Trophoblast cell (in vitro differentiated cells and primary cell): Measurements from ENCODE around the gene KRT6C.

ENCODE experiments used
- DNase-seq, 2 donors: peaks; one replicate each; pipeline ENCODE4 v3.0.0-alpha.2; 2016
- H2AFZ ChIP-seq: 2 replicates; pipeline ENCODE4 v1.6.1; 2013; ENCODE audit warnings: low read length, moderate library complexity, mild to moderate bottlenecking; ENCODE audit not compliant: insufficient read depth, poor library complexity
- H2AK5ac ChIP-seq: 2 replicates; pipeline ENCODE4 v1.6.1; 2013; ENCODE audit warnings: mild to moderate bottlenecking, low read length
- H2BK120ac ChIP-seq: 2 replicates; pipeline ENCODE4 v1.6.1; 2013; ENCODE audit warnings: low read length, mild to moderate bottlenecking, moderate library complexity; ENCODE audit not compliant: insufficient read depth, poor library complexity
- H2BK12ac ChIP-seq: 2 replicates; pipeline ENCODE4 v1.6.1; 2013; ENCODE audit warnings: mild to moderate bottlenecking, low read length, moderate library complexity
- H2BK5ac ChIP-seq: 2 replicates; pipeline ENCODE4 v1.6.1; 2013; ENCODE audit warnings: low read length, low read depth, moderate library complexity, mild to moderate bottlenecking; ENCODE audit not compliant: poor library complexity
- H3K14ac ChIP-seq: 2 replicates; pipeline ENCODE4 v1.6.1; 2013; ENCODE audit warnings: mild to moderate bottlenecking, low read length
- H3K18ac ChIP-seq: 2 replicates; pipeline ENCODE4 v1.6.1; 2013; ENCODE audit warnings: mild to moderate bottlenecking, low read length
- H3K23ac ChIP-seq: 2 replicates; pipeline ENCODE4 v1.6.1; 2013; ENCODE audit warnings: low read length
- H3K27ac ChIP-seq: 2 replicates; pipeline ENCODE4 v1.5.1; 2013; ENCODE audit warnings: low read depth, mild to moderate bottlenecking, inconsistent platforms, low read length, moderate library complexity
- H3K27me3 ChIP-seq: 2 replicates; pipeline ENCODE4 v1.6.1; 2013; ENCODE audit warnings: inconsistent platforms, mild to moderate bottlenecking, low read length, moderate library complexity; ENCODE audit not compliant: insufficient read depth
- H3K36me3 ChIP-seq, 2 experiments: 1 replicate in 1 of 2; 2 replicates in 1 of 2; pipeline ENCODE4 v1.6.1; 2013; ENCODE audit warnings: low read length in 2 of 2, mild to moderate bottlenecking in 2 of 2, moderate library complexity in 1 of 2; ENCODE audit not compliant: insufficient read depth in 2 of 2, control insufficient read depth in 1 of 2
- H3K4ac ChIP-seq: 2 replicates; pipeline ENCODE4 v1.6.1; 2013; ENCODE audit warnings: low read depth, mild to moderate bottlenecking, low read length, moderate library complexity
- H3K4me1 ChIP-seq, 2 experiments: 1 replicate in 1 of 2; 2 replicates in 1 of 2; pipeline ENCODE4 v1.6.1; 2013; ENCODE audit warnings: low read length in 2 of 2, mild to moderate bottlenecking in 2 of 2, moderate library complexity in 1 of 2; ENCODE audit not compliant: insufficient read depth in 2 of 2, control insufficient read depth in 1 of 2
- H3K4me2 ChIP-seq: 2 replicates; pipeline ENCODE4 v1.6.1; 2013; ENCODE audit warnings: inconsistent platforms, mild to moderate bottlenecking, low read length, moderate library complexity
- H3K4me3 ChIP-seq: 2 replicates; pipeline ENCODE4 v1.5.1; 2013; ENCODE audit warnings: mild to moderate bottlenecking, low read depth, low read length, inconsistent platforms
- H3K79me1 ChIP-seq: one replicate; pipeline ENCODE4 v1.6.1; 2013; ENCODE audit warnings: low read length
- H3K79me2 ChIP-seq: 2 replicates; pipeline ENCODE4 v1.6.1; 2013; ENCODE audit warnings: low read length, mild to moderate bottlenecking; ENCODE audit not compliant: control insufficient read depth, insufficient read depth, poor library complexity
- H3K9ac ChIP-seq: 2 replicates; pipeline ENCODE4 v1.6.1; 2013; ENCODE audit warnings: mild to moderate bottlenecking, low read length
- H3K9me3 ChIP-seq: 2 replicates; pipeline ENCODE4 v1.6.1; 2013; ENCODE audit warnings: low read depth, mild to moderate bottlenecking, control low read depth, inconsistent platforms, low read length; ENCODE audit not compliant: insufficient read depth
- H4K12ac ChIP-seq: 2 replicates; pipeline ENCODE4 v1.6.1; 2013; ENCODE audit warnings: low read depth, mild to moderate bottlenecking, low read length, moderate library complexity
- H4K8ac ChIP-seq: 2 replicates; pipeline ENCODE4 v1.6.1; 2013; ENCODE audit warnings: low read depth, mild to moderate bottlenecking, low read length, moderate library complexity
- H4K91ac ChIP-seq: one replicate; pipeline ENCODE4 v1.6.1; 2013; ENCODE audit warnings: low read depth, mild to moderate bottlenecking, low read length, moderate library complexity
- WGBS: extraction: QIAGEN DNeasy Blood & Tissue Kit; methylation state at CpG from one replicate; pipeline ENCODE4 v1.1.7; 2013; ENCODE audit warnings: missing lambda C conversion rate; ENCODE audit not compliant: insufficient read length, insufficient coverage; ENCODE audit errors: extremely low coverage; 5-methylcytosine and 5-hydroxymethylcytosine counted together

Gene KRT6C

GRCh38 chr12:52519826-52520662, 46.4 kb upstream of the KRT6C start, which contains the start of gene KRT5:
Gene KRT5, minus strand, starts transcription at chr12:52520394. Its CDS starts 98 bp downstream, at chr12:52520296.
- H3K27ac ChIP-seq = peak within 1 kb of the TSS; percentile 45
- peaks cover 2% of the 10 kb centered on the region for H3K9me3 ChIP-seq
- H3K23ac ChIP-seq = no peak within 1 kb of the TSS
- H3K79me1 ChIP-seq = no peaks in the 10 kb centered on the region
- H4K8ac ChIP-seq = no peak within 1 kb of the TSS
- no peak within 1 kb of the TSS for H2AFZ ChIP-seq
- no peak within 1 kb of the TSS for H3K14ac ChIP-seq
- no peaks in the 10 kb centered on the region for H3K79me2 ChIP-seq
- H2AK5ac ChIP-seq = no peak within 1 kb of the TSS
- H3K4me1 ChIP-seq = peaks cover 28 to 29% of the 10 kb centered on the region in 2 experiments
- H3K9ac ChIP-seq = no peak within 1 kb of the TSS
- H2BK12ac ChIP-seq = no peak within 1 kb of the TSS
- H3K4me3 ChIP-seq = no peak within 1 kb of the TSS
- no peak within 1 kb of the TSS for H4K12ac ChIP-seq
- no CpG with 5 or more reads among the region's 29 CpGs for WGBS
- no peak within 1 kb of the TSS for H3K4me2 ChIP-seq
- no peak for DNase-seq
- no peak within 1 kb of the TSS for H2BK5ac ChIP-seq
- H2BK120ac ChIP-seq = no peak within 1 kb of the TSS
- H4K91ac ChIP-seq = no peak within 1 kb of the TSS
- no peaks in the 10 kb centered on the region for H3K27me3 ChIP-seq
- H3K36me3 ChIP-seq = no peaks in the 10 kb centered on the region
- no peak within 1 kb of the TSS for H3K4ac ChIP-seq
- H3K18ac ChIP-seq = no peak within 1 kb of the TSS

DNA sequence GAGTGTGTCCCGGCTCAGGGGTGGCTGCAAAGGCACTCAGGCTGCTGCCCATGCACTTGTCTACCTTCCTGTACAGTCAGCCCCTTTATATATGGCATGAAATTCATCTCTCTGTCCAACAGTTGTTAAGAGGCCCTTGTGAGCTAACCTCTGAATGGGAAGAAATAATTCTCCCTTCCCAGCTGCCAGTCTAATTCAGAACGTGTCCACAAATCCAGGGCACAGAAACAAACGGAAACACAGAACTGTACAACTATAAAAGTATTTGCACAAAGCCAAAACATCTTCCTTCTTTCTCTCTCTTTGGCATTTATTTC, 45.7 kb upstream of the KRT6C start:
- Histone ChIP-seq H4K8ac (no peak overlapping the region), H3K27me3 (no peaks in the 10 kb centered on the region), H3K14ac (no peak overlapping the region), H3K79me2 (no peaks in the 10 kb centered on the region), H3K4ac (no peak overlapping the region), H2BK120ac (no peak overlapping the region), H3K18ac (no peak overlapping the region), H3K79me1 (no peaks in the 10 kb centered on the region), H3K4me3 (no peak overlapping the region), H2AFZ (no peak overlapping the region), H2BK5ac (no peak overlapping the region), H3K4me1 (peaks cover 25 to 26% of the 10 kb centered on the region in 2 experiments), H4K91ac (no peak overlapping the region), H3K9me3 (peaks cover 2% of the 10 kb centered on the region), H3K9ac (no peak overlapping the region), H2AK5ac (no peak overlapping the region), H3K23ac (no peak overlapping the region), H3K27ac (no peak overlapping the region), H4K12ac (no peak overlapping the region), H3K36me3 (no peaks in the 10 kb centered on the region), H2BK12ac (no peak overlapping the region), H3K4me2 (no peak overlapping the region)
- WGBS = no CpG with 5 or more reads among the region's 3 CpGs
- no peak for DNase-seq

DNA sequence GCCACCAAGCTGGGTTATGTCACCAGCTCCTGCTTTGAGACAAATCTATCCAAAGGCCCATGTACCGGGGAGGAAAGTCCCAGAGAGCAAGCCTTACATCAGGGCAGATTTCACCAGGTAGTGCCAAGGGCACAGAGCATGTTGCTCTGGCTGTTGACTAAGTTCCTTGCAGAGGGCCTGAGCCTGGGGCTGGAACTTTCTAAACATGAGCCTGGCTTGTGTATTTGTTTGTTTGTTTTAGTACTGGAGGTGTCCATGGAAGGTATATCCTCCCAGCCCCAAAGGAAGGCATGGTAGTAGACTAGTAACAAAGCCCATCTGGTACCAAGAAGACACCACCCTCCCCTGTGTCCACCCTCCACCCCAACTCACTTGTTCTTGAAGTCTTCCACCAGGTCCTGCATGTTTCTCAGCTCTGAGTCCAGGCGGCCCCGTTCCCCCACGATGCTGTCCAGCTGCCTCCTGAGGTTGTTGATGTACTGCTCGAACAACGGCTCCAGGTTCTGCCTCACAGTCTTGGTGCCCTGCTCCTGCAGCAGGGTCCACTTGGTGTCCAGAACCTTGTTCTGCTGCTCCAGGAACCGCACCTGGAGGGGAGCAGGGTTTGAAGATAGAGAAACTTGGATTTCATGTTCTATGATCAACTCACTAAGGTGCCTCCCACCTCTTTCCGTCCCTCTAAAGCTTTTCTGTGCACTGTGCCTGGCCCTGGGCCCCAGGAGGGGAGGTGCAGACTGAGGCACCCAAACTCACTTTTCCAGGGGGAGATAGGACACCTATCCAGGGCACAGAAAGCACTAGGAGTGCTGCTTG, 45.2 kb upstream of the KRT6C start:
- no peak overlapping the region for H3K4me2 ChIP-seq
- H3K14ac ChIP-seq = no peak overlapping the region
- H4K8ac ChIP-seq = no peak overlapping the region
- H2BK120ac ChIP-seq = no peak overlapping the region
- H3K4ac ChIP-seq = no peak overlapping the region
- peaks cover 21% of the 10 kb centered on the region in 2 experiments for H3K4me1 ChIP-seq
- no peak overlapping the region for H2AFZ ChIP-seq
- no peak overlapping the region for H2BK5ac ChIP-seq
- H4K12ac ChIP-seq = no peak overlapping the region
- H3K79me1 ChIP-seq = no peaks in the 10 kb centered on the region
- H4K91ac ChIP-seq = no peak overlapping the region
- no peaks in the 10 kb centered on the region for H3K36me3 ChIP-seq
- H2BK12ac ChIP-seq = no peak overlapping the region
- no peak overlapping the region for H3K27ac ChIP-seq
- no peak for DNase-seq
- H3K4me3 ChIP-seq = no peak overlapping the region
- H2AK5ac ChIP-seq = no peak overlapping the region
- no peak overlapping the region for H3K9ac ChIP-seq
- peaks cover 2% of the 10 kb centered on the region for H3K9me3 ChIP-seq
- H3K79me2 ChIP-seq = no peaks in the 10 kb centered on the region
- no CpG with 5 or more reads among the region's 8 CpGs for WGBS
- H3K27me3 ChIP-seq = no peaks in the 10 kb centered on the region
- H3K18ac ChIP-seq = no peak overlapping the region
- H3K23ac ChIP-seq = no peak overlapping the region

DNA sequence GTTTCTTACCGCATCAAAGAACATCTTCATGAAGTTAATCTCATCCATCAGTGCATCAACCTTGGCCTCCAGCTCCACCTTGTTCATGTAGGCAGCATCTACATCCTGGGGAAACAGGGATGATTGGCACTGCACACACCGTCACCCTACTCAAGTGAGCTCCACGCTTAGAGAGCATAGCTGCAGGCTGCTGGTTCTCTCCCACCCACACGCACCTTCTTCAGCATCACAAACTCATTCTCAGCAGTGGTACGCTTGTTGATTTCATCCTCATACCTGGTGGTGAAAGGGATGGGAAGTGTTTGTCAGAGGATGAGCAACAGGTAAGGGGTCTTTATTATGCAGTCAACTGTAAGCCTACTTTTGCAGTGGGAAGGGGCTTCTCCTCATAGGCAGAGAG, 44.3 kb upstream of the KRT6C start:
- Histone ChIP-seq H2BK5ac (no peak overlapping the region), H3K27ac (no peak overlapping the region), H2AFZ (no peak overlapping the region), H3K79me2 (no peaks in the 10 kb centered on the region), H2BK120ac (no peak overlapping the region), H3K4me2 (no peak overlapping the region), H3K4me1 (peaks cover 19 to 20% of the 10 kb centered on the region in 2 experiments), H3K23ac (no peak overlapping the region), H3K79me1 (no peaks in the 10 kb centered on the region), H3K4ac (no peak overlapping the region), H3K14ac (no peak overlapping the region), H3K36me3 (no peaks in the 10 kb centered on the region), H3K9me3 (peaks cover 2% of the 10 kb centered on the region), H4K8ac (no peak overlapping the region), H3K9ac (no peak overlapping the region), H2BK12ac (no peak overlapping the region), H3K18ac (no peak overlapping the region), H3K4me3 (no peak overlapping the region), H4K91ac (no peak overlapping the region), H4K12ac (no peak overlapping the region), H2AK5ac (no peak overlapping the region), H3K27me3 (no peaks in the 10 kb centered on the region)
- DNase-seq = no peak
- WGBS = no CpG with 5 or more reads among the region's 5 CpGs
